OCI-LY7 (cell line): Measurements from ENCODE around the gene FUCA2.

Experiments
- EZH2phosphoT487 ChIP-seq: fragments of 200-600 bp; sonication (generic); IDR thresholded peaks from 2 replicates; pipeline ENCODE4 v1.6.1; 2018; ENCODE audit warnings: low read depth, borderline replicate concordance, mild to moderate bottlenecking, mixed run types, antibody characterized with exemption, low read length, moderate library complexity, mixed read lengths
- TF ChIP-seq, protein P1 (sequence below): fragments of 200-600 bp; sonication (generic); conservative IDR thresholded peaks from 2 replicates; pipeline ENCODE4 v1.5.1; 2014; ENCODE audit warnings: mild to moderate bottlenecking, antibody characterized with exemption, low read length, moderate library complexity, mixed read lengths

- TF ChIP-seq, protein P1, sequence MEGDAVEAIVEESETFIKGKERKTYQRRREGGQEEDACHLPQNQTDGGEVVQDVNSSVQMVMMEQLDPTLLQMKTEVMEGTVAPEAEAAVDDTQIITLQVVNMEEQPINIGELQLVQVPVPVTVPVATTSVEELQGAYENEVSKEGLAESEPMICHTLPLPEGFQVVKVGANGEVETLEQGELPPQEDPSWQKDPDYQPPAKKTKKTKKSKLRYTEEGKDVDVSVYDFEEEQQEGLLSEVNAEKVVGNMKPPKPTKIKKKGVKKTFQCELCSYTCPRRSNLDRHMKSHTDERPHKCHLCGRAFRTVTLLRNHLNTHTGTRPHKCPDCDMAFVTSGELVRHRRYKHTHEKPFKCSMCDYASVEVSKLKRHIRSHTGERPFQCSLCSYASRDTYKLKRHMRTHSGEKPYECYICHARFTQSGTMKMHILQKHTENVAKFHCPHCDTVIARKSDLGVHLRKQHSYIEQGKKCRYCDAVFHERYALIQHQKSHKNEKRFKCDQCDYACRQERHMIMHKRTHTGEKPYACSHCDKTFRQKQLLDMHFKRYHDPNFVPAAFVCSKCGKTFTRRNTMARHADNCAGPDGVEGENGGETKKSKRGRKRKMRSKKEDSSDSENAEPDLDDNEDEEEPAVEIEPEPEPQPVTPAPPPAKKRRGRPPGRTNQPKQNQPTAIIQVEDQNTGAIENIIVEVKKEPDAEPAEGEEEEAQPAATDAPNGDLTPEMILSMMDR, result no peak
- TF ChIP-seq EZH2phosphoT487, result no peak
These were observed 61.6 kb downstream of the FUCA2 start for GRCh38 chr6:143449714-143450452.
